WTC11 (cell line): ENCODE data around the gene TNS3. TPM values are rescaled to one million over a fixed set of nuclear protein-coding genes. Genes with fewer than 3 reads are reported as not detected.

Source experiments
- ATAC-seq: fragments of 200-7000 bp; cut with Tn5 transposase; 2 replicates; pipeline ENCODE4 v1.10.0; 2021; ENCODE audit warnings: mild to moderate bottlenecking, moderate library complexity
- CTCF ChIA-PET: fragments of 300-600 bp; sonication (Branson Sonifier 250); formaldehyde crosslinking; loops from one replicate; lab custom pipeline; 2021; ENCODE audit warnings: antibody characterized with exemption; lab: Charles Lee
- POLR2A ChIA-PET: fragments of 350-600 bp; sonication (Branson Sonifier 250); formaldehyde crosslinking; loops from one replicate; lab custom pipeline; 2021; ENCODE audit warnings: antibody characterized with exemption; lab: Charles Lee
- DNase-seq: peaks from one replicate; pipeline ENCODE4 v3.0.0; 2021; ENCODE audit warnings: low spot score
- H3K27ac Mint-ChIP-seq: 2 replicates; pipeline ENCODE4 v1.8.0; 2021; ENCODE audit warnings: mixed read lengths
- H3K27me3 Mint-ChIP-seq: 2 replicates; pipeline ENCODE4 v1.8.0; 2021; ENCODE audit warnings: low read depth, mild to moderate bottlenecking, moderate library complexity, mixed read lengths
- H3K36me3 Mint-ChIP-seq: 2 replicates; pipeline ENCODE4 v1.8.0; 2021; ENCODE audit warnings: mixed read lengths
- H3K4me1 Mint-ChIP-seq: 2 replicates; pipeline ENCODE4 v1.8.0; 2022; ENCODE audit warnings: mixed read lengths
- H3K4me3 Mint-ChIP-seq: 2 replicates; pipeline ENCODE4 v1.8.0; 2021; ENCODE audit warnings: mild to moderate bottlenecking, moderate library complexity, mixed read lengths
- H3K9me3 Mint-ChIP-seq: 2 replicates; pipeline ENCODE4 v1.8.0; 2021; ENCODE audit warnings: mixed read lengths
- AR ChIP-seq: fragments of 250-450 bp; sonication (Bioruptor Pico); IDR thresholded peaks from 2 replicates; pipeline ENCODE4 v1.9.0; 2021; ENCODE audit warnings: mild to moderate bottlenecking
- CREM ChIP-seq: sonication (generic); formaldehyde crosslinking; IDR thresholded peaks from 2 replicates; pipeline ENCODE4 v1.8.1; 2022; ENCODE audit warnings: mild to moderate bottlenecking, missing genetic modification reagents, moderate library complexity
- FOXP4 ChIP-seq: sonication (generic); formaldehyde crosslinking; IDR thresholded peaks from 2 replicates; pipeline ENCODE4 v1.8.0; 2022; ENCODE audit warnings: mild to moderate bottlenecking, missing genetic modification reagents
- HMGXB4 ChIP-seq: sonication (generic); formaldehyde crosslinking; IDR thresholded peaks from 2 replicates; pipeline ENCODE4 v1.8.1; 2023; ENCODE audit warnings: mild to moderate bottlenecking, moderate library complexity, missing genetic modification reagents
- JUN ChIP-seq: sonication (generic); formaldehyde crosslinking; IDR thresholded peaks from 2 replicates; pipeline ENCODE4 v1.8.0; 2023; ENCODE audit warnings: mild to moderate bottlenecking, missing genetic modification reagents
- MYBL2 ChIP-seq: sonication (generic); formaldehyde crosslinking; IDR thresholded peaks from 2 replicates; pipeline ENCODE4 v1.8.1; 2023; ENCODE audit warnings: mild to moderate bottlenecking, moderate library complexity, missing genetic modification reagents
- NFATC4 ChIP-seq: fragments of 250-450 bp; sonication (Bioruptor Pico); IDR thresholded peaks from 2 replicates; pipeline ENCODE4 v1.9.0; 2021; ENCODE audit warnings: mild to moderate bottlenecking
- SMAD4 ChIP-seq: sonication (generic); formaldehyde crosslinking; IDR thresholded peaks from 2 replicates; pipeline ENCODE4 v1.8.0; 2022; ENCODE audit warnings: mild to moderate bottlenecking, missing genetic modification reagents
- SOX15 ChIP-seq: fragments of 250-450 bp; sonication (Bioruptor Pico); IDR thresholded peaks from 2 replicates; pipeline ENCODE4 v1.9.0; 2021; ENCODE audit warnings: mild to moderate bottlenecking
- SP1 ChIP-seq: sonication (generic); formaldehyde crosslinking; conservative IDR thresholded peaks from 2 replicates; pipeline ENCODE4 v1.8.1; 2022; ENCODE audit warnings: missing genetic modification reagents
- ZNF121 ChIP-seq: sonication (generic); formaldehyde crosslinking; IDR thresholded peaks from 2 replicates; pipeline ENCODE4 v1.8.0; 2023; ENCODE audit warnings: missing genetic modification reagents
- ZNF263 ChIP-seq: sonication (generic); formaldehyde crosslinking; IDR thresholded peaks from 2 replicates; pipeline ENCODE4 v1.8.1; 2022; ENCODE audit warnings: low read depth, mild to moderate bottlenecking, moderate library complexity, missing genetic modification reagents
- ZNF416 ChIP-seq: fragments of 250-450 bp; sonication (Bioruptor Pico); IDR thresholded peaks from 2 replicates; pipeline ENCODE4 v1.9.0; 2021; ENCODE audit warnings: mild to moderate bottlenecking, inconsistent platforms
- ZNF423 ChIP-seq: fragments of 250-450 bp; sonication (Bioruptor Pico); IDR thresholded peaks from 2 replicates; pipeline ENCODE4 v2.1.2; 2022; ENCODE audit warnings: mild to moderate bottlenecking, moderate library complexity
- total RNA-seq: library from RNA; stranded (reverse); gene quantifications from 3 replicates; pipeline ENCODE4 v1.2.3, GENCODE V29; 2021
- TF ChIP-seq, protein P1 (sequence below): sonication (generic); formaldehyde crosslinking; IDR thresholded peaks from 2 replicates; pipeline ENCODE4 v1.8.0; 2023; ENCODE audit warnings: missing genetic modification reagents
- TF ChIP-seq, protein P2 (sequence below): sonication (generic); formaldehyde crosslinking; IDR thresholded peaks from 2 replicates; pipeline ENCODE4 v1.8.1; 2022; ENCODE audit warnings: low read depth, missing genetic modification reagents, borderline replicate concordance

The TNS3 gene
- total RNA-seq, 1 experiment from 2014 or later = 37.7 TPM

DNA sequence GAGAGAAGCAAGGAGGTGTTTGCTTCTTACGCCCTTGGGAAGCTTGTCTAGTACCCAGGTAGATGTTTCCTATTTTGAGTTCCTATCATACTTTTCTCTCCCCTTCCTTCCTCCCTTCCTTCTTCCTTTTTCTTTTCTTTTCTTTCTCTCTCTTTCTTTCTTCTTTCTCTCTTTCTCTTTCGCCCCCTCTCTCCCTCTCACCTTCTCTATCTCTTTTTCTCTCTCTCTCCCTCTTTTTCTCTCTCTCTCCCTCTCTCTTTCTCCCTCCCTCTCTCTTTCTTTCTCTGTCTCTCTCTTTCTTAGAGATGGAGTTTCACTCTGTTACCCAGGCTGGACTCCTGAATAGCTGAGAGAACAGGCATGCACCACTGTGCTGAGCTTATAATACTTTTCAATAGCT, 322.2 kb downstream of the TNS3 start:
- ATAC-seq = no peak
- DNase-seq = no peak
- POLR2A ChIA-PET = no interaction called here
- Mint-ChIP-seq H3K4me1 (no peaks in the 10 kb centered on the region), H3K9me3 (peaks cover 4% of the 10 kb centered on the region), H3K36me3 (no peaks in the 10 kb centered on the region), H3K27me3 (peaks cover 15% of the 10 kb centered on the region), H3K27ac (no peak overlapping the region), H3K4me3 (no peak overlapping the region)
- TF ChIP-seq ZNF121 (CRISPR knock-in tag) (no peak), HMGXB4 (CRISPR knock-in tag) (no peak), MYBL2 (CRISPR knock-in tag) (no peak), SP1 (CRISPR knock-in tag) (no peak), ZNF423 (CRISPR knock-in tag) (no peak), FOXP4 (CRISPR knock-in tag) (no peak), AR (CRISPR knock-in tag) (no peak), ZNF416 (CRISPR knock-in tag) (no peak), JUN (CRISPR knock-in tag) (no peak), CREM (CRISPR knock-in tag) (no peak), NFATC4 (CRISPR knock-in tag) (no peak)
- TF ChIP-seq, protein P1, sequence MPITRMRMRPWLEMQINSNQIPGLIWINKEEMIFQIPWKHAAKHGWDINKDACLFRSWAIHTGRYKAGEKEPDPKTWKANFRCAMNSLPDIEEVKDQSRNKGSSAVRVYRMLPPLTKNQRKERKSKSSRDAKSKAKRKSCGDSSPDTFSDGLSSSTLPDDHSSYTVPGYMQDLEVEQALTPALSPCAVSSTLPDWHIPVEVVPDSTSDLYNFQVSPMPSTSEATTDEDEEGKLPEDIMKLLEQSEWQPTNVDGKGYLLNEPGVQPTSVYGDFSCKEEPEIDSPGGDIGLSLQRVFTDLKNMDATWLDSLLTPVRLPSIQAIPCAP (CRISPR knock-in tag) = no peak
- TF ChIP-seq, protein P2, sequence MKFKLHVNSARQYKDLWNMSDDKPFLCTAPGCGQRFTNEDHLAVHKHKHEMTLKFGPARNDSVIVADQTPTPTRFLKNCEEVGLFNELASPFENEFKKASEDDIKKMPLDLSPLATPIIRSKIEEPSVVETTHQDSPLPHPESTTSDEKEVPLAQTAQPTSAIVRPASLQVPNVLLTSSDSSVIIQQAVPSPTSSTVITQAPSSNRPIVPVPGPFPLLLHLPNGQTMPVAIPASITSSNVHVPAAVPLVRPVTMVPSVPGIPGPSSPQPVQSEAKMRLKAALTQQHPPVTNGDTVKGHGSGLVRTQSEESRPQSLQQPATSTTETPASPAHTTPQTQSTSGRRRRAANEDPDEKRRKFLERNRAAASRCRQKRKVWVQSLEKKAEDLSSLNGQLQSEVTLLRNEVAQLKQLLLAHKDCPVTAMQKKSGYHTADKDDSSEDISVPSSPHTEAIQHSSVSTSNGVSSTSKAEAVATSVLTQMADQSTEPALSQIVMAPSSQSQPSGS = no peak
- CTCF ChIA-PET = no interaction called here

GRCh38 chr7:47258798-47259197, 323.1 kb downstream of the TNS3 start:
- Mint-ChIP-seq H3K9me3 (peaks cover 4% of the 10 kb centered on the region), H3K4me3 (no peak overlapping the region), H3K27ac (no peak overlapping the region), H3K27me3 (peaks cover 19% of the 10 kb centered on the region), H3K36me3 (no peaks in the 10 kb centered on the region), H3K4me1 (peaks cover 1% of the 10 kb centered on the region; the same call in 1 of the 2 replicates)
- ChIA-PET CTCF (interaction anchor here (3.8 kb wide), 1 partner anchor 7 kb away, joined by 24 read pairs; no protein-coding TSS in a partner anchor), POLR2A (no interaction called here)
- DNase-seq = no peak
- ATAC-seq = no peak
- no peak for TF ChIP-seq ZNF263 (CRISPR knock-in tag)
- no peak for TF ChIP-seq ZNF121 (CRISPR knock-in tag)
- TF ChIP-seq ZNF423 (CRISPR knock-in tag) = no peak
- no peak for TF ChIP-seq SMAD4 (CRISPR knock-in tag)
- TF ChIP-seq SOX15 (CRISPR knock-in tag) = no peak
